MM.1S (cell line): ENCODE measurements around the gene TET3.

ENCODE experiments used
- DNase-seq: peaks from one replicate; pipeline ENCODE4 v3.0.0-alpha.2; 2015
- H2AFZ ChIP-seq: fragments of 300-600 bp; sonication (generic); 2 replicates; pipeline ENCODE4 v1.6.0; 2016; ENCODE audit warnings: antibody characterized with exemption, low read length
- H3F3A ChIP-seq: fragments of 300-600 bp; sonication (generic); 2 replicates; pipeline ENCODE4 v1.6.1; 2016; ENCODE audit warnings: mild to moderate bottlenecking, antibody characterized with exemption, low read length, moderate library complexity, mixed read lengths; ENCODE audit not compliant: insufficient read depth
- H3K27ac ChIP-seq: fragments of 300-600 bp; sonication (generic); 2 replicates; pipeline ENCODE4 v1.5.1; 2016; ENCODE audit warnings: mild to moderate bottlenecking, low read length
- H3K27me3 ChIP-seq: fragments of 300-600 bp; sonication (generic); replicated peaks from 2 replicates; pipeline ENCODE4 v1.6.0; 2016; ENCODE audit warnings: low read length; ENCODE audit not compliant: insufficient read depth
- H3K36me3 ChIP-seq: fragments of 300-600 bp; sonication (generic); replicated peaks from 2 replicates; pipeline ENCODE4 v1.6.1; 2016; ENCODE audit warnings: mild to moderate bottlenecking, low read length, mixed read lengths; ENCODE audit not compliant: insufficient read depth
- H3K4me1 ChIP-seq: fragments of 300-600 bp; sonication (generic); 2 replicates; pipeline ENCODE4 v1.6.1; 2016; ENCODE audit warnings: low read length, mixed read lengths
- H3K4me2 ChIP-seq: fragments of 300-600 bp; sonication (generic); 2 replicates; pipeline ENCODE4 v1.6.0; 2016; ENCODE audit warnings: low read depth, low read length
- H3K4me3 ChIP-seq: fragments of 300-600 bp; sonication (generic); 2 replicates; pipeline ENCODE4 v1.5.1; 2016; ENCODE audit warnings: low read length, mixed read lengths
- H3K79me2 ChIP-seq: fragments of 300-600 bp; sonication (generic); 2 replicates; pipeline ENCODE4 v1.6.1; 2016; ENCODE audit warnings: mixed run types, low read length, mixed read lengths
- H3K9ac ChIP-seq: fragments of 300-600 bp; sonication (generic); 2 replicates; pipeline ENCODE4 v1.6.1; 2016; ENCODE audit warnings: low read length, mixed read lengths
- H3K9me2 ChIP-seq: fragments of 300-600 bp; sonication (generic); replicated peaks from 2 replicates; pipeline ENCODE4 v1.6.1; 2016; ENCODE audit warnings: mild to moderate bottlenecking, low read length, mixed read lengths; ENCODE audit not compliant: insufficient read depth
- H3K9me3 ChIP-seq: fragments of 300-600 bp; sonication (generic); replicated peaks from 2 replicates; pipeline ENCODE4 v1.6.1; 2016; ENCODE audit warnings: mild to moderate bottlenecking, low read length, mixed read lengths; ENCODE audit not compliant: insufficient read depth
- H4K20me1 ChIP-seq: fragments of 300-600 bp; sonication (generic); 2 replicates; pipeline ENCODE4 v1.6.1; 2016; ENCODE audit warnings: mild to moderate bottlenecking, low read length, moderate library complexity, mixed read lengths; ENCODE audit not compliant: insufficient read depth
- EZH2 ChIP-seq: fragments of 300-600 bp; sonication (generic); optimal IDR thresholded peaks from 2 replicates; pipeline ENCODE3; 2017; ENCODE audit warnings: low read depth, mild to moderate bottlenecking, antibody characterized with exemption, low read length, mixed read lengths
- EZH2phosphoT487 ChIP-seq: fragments of 300-600 bp; sonication (generic); IDR thresholded peaks from 2 replicates; pipeline ENCODE4 v1.6.1; 2018; ENCODE audit warnings: antibody characterized with exemption, low read length
- TF ChIP-seq, protein P1 (sequence below): fragments of 300-600 bp; sonication (generic); IDR thresholded peaks from 2 replicates; pipeline ENCODE4 v1.5.1; 2016; ENCODE audit warnings: antibody characterized with exemption, low read length, mixed read lengths

Gene TET3

GRCh38 chr2:73976803-73977202 is 7.9 kb upstream of the TET3 start:
- Histone ChIP-seq H3K79me2 (no peaks in the 10 kb centered on the region), H3K9me2 (no peaks in the 10 kb centered on the region), H4K20me1 (no peaks in the 10 kb centered on the region), H3F3A (no peaks in the 10 kb centered on the region), H3K4me3 (no peak overlapping the region), H2AFZ (no peak overlapping the region), H3K4me2 (no peak overlapping the region), H3K27ac (no peak overlapping the region), H3K36me3 (no peaks in the 10 kb centered on the region), H3K9ac (no peak overlapping the region), H3K27me3 (peaks cover 24% of the 10 kb centered on the region; the same call in 1 of the 2 replicates), H3K4me1 (peaks cover 2% of the 10 kb centered on the region), H3K9me3 (no peaks in the 10 kb centered on the region)
- TF ChIP-seq EZH2 (no peak), EZH2phosphoT487 (no peak)
- TF ChIP-seq, protein P1, sequence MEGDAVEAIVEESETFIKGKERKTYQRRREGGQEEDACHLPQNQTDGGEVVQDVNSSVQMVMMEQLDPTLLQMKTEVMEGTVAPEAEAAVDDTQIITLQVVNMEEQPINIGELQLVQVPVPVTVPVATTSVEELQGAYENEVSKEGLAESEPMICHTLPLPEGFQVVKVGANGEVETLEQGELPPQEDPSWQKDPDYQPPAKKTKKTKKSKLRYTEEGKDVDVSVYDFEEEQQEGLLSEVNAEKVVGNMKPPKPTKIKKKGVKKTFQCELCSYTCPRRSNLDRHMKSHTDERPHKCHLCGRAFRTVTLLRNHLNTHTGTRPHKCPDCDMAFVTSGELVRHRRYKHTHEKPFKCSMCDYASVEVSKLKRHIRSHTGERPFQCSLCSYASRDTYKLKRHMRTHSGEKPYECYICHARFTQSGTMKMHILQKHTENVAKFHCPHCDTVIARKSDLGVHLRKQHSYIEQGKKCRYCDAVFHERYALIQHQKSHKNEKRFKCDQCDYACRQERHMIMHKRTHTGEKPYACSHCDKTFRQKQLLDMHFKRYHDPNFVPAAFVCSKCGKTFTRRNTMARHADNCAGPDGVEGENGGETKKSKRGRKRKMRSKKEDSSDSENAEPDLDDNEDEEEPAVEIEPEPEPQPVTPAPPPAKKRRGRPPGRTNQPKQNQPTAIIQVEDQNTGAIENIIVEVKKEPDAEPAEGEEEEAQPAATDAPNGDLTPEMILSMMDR: no peak
- no peak for DNase-seq

DNA sequence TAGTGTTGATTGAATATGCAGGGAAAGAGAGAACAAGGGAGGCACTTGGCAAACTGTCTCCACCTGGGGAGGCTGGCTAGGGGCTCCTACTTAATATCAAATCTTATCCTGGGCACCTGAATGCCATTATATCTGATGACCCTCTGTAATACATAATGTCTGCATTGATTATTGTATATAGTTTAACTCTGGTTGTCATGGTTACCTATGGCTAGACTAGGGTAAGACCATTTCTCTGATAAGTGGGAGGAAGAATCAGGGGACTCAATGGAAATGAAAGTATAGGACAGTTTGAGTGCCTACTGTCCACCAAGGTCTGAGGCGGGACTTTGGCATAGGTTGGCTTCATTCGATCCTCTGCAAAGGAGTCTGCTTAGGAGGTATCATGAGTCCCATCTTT is 7.2 kb upstream of the TET3 start:
- no peak for TF ChIP-seq EZH2
- TF ChIP-seq, protein P1: no peak
- no peak for TF ChIP-seq EZH2phosphoT487
- H2AFZ ChIP-seq: no peak overlapping the region
- no peak overlapping the region for H3K9ac ChIP-seq

GRCh38 chr2:73979021-73979420 is 5.7 kb upstream of the TET3 start:
- H3K4me3 ChIP-seq: no peak overlapping the region
- TF ChIP-seq, protein P1: no peak
- TF ChIP-seq EZH2: no peak
- TF ChIP-seq EZH2phosphoT487: no peak
- H3K27me3 ChIP-seq: 0 out of 2 replicates have a peak, but pooled peaks cover 16% of the 10 kb centered on the region
- no peak overlapping the region for H2AFZ ChIP-seq
- H4K20me1 ChIP-seq: no peaks in the 10 kb centered on the region
- no peak overlapping the region for H3K27ac ChIP-seq
- H3K9me2 ChIP-seq: no peaks in the 10 kb centered on the region
- H3K79me2 ChIP-seq: no peaks in the 10 kb centered on the region
- H3K9me3 ChIP-seq: no peaks in the 10 kb centered on the region
- H3K4me1 ChIP-seq: no peaks in the 10 kb centered on the region
- H3K9ac ChIP-seq: no peak overlapping the region
- DNase-seq: no peak
- no peaks in the 10 kb centered on the region for H3K36me3 ChIP-seq
- peaks cover 13% of the 10 kb centered on the region for H3F3A ChIP-seq
- no peak overlapping the region for H3K4me2 ChIP-seq

More for the DNA sequence above, 7.2 kb upstream of the TET3 start:
- Histone ChIP-seq H3K27ac (no peak overlapping the region), H3K79me2 (no peaks in the 10 kb centered on the region), H3K27me3 (peaks cover 25% of the 10 kb centered on the region; the same call in 1 of the 2 replicates), H3K9me2 (no peaks in the 10 kb centered on the region), H3K4me2 (no peak overlapping the region), H3F3A (no peaks in the 10 kb centered on the region), H3K4me1 (no peaks in the 10 kb centered on the region), H3K4me3 (no peak overlapping the region), H3K9me3 (no peaks in the 10 kb centered on the region), H4K20me1 (no peaks in the 10 kb centered on the region), H3K36me3 (no peaks in the 10 kb centered on the region)
- no peak for DNase-seq
